Progenitor cell of endocrine pancreas (in vitro differentiated cells): Measurements from ENCODE around the gene SRPK2. TPM values are rescaled to one million over a fixed set of nuclear protein-coding genes. Genes with fewer than 3 reads are reported as not detected.

Experiments
- DNase-seq: peaks from one replicate; pipeline ENCODE4 v3.0.0; 2021; ENCODE audit warnings: low spot score; ENCODE audit not compliant: unreplicated experiment
- H3K27ac Mint-ChIP-seq: 2 replicates; pipeline ENCODE4 v1.8.0; 2021; ENCODE audit warnings: mild to moderate bottlenecking, moderate library complexity, mixed read lengths
- H3K27me3 Mint-ChIP-seq: 2 replicates; pipeline ENCODE4 v1.8.0; 2021; ENCODE audit warnings: mixed read lengths
- H3K36me3 Mint-ChIP-seq: 2 replicates; pipeline ENCODE4 v1.8.0; 2022; ENCODE audit warnings: mixed read lengths; ENCODE audit not compliant: insufficient read depth
- H3K4me1 Mint-ChIP-seq: 2 replicates; pipeline ENCODE4 v1.8.0; 2021; ENCODE audit warnings: low read depth, mixed read lengths
- H3K4me3 Mint-ChIP-seq: 2 replicates; pipeline ENCODE4 v1.8.0; 2021; ENCODE audit warnings: low read depth, mild to moderate bottlenecking, moderate library complexity, mixed read lengths
- H3K9me3 Mint-ChIP-seq: 2 replicates; pipeline ENCODE4 v1.8.0; 2021; ENCODE audit warnings: low read depth, mixed read lengths
- CTCF ChIP-seq: fragments of 200-600 bp; sonication (generic); IDR thresholded peaks from one replicate; pipeline ENCODE4 v1.5.0; 2021; ENCODE audit warnings: antibody characterized with exemption, mild to moderate bottlenecking; ENCODE audit not compliant: unreplicated experiment
- total RNA-seq: library from RNA; stranded (reverse); gene quantifications from 2 replicates; pipeline ENCODE4 v1.2.1, GENCODE V29; 2021

The SRPK2 gene
- total RNA-seq, 1 donor from 2014 or later: 78.8 TPM

- Mint-ChIP-seq H3K27me3 (no peaks in the 10 kb centered on the region), H3K4me3 (no peak overlapping the region), H3K27ac (peak overlapping the region; percentile 44), H3K4me1 (peaks cover 9% of the 10 kb centered on the region), H3K36me3 (peaks cover 7% of the 10 kb centered on the region), H3K9me3 (peaks cover 3% of the 10 kb centered on the region)
- DNase-seq: no peak
- no peak for TF ChIP-seq CTCF
Observed at GRCh38 chr7:105289704-105290103, 99.0 kb downstream of the SRPK2 start.

GRCh38 chr7:105286441-105286840 is 102.3 kb downstream of the SRPK2 start:
- Mint-ChIP-seq H3K27me3 (no peaks in the 10 kb centered on the region), H3K4me3 (no peak overlapping the region), H3K9me3 (peaks cover 3% of the 10 kb centered on the region), H3K27ac (no peak overlapping the region), H3K4me1 (peaks cover 22% of the 10 kb centered on the region), H3K36me3 (peaks cover 7% of the 10 kb centered on the region)
- TF ChIP-seq CTCF: no peak
- DNase-seq: no peak

DNA sequence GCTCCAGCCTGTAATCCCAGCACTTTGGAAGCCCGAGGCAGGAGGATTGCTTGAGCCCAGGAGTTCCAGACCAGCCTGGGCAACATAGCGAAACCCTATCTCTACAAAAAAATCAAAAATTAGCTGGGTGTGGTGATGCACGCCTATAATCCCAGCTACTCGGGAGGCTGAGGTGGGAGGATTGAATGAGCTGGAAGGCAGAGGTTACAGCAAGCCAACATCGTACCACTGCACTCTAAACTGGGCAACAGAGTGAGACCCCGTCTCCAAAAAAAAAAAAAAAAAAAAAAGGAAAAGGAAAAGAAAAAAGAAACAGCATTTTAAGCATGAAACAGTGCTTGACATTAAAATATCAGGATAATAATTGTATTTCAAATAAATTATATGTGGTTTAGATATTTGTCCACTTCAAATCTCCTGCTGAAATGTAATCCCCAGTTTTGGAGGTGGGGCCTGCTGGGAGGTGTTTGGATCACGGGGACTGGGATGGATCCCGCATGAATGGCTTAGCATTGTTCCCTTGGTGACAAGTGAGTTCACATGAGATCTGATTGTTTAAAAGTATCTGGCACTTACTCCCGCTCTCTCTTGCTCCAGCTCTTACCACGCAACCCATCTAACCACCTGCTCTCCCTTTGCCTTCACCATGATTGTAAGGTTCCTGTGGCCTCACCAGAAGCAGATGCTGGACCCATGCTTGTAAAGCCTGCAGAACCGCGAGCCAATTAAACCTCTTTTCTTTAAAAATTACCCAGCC is 103.4 kb downstream of the SRPK2 start:
- Mint-ChIP-seq H3K27ac (no peak overlapping the region), H3K9me3 (peaks cover 3% of the 10 kb centered on the region), H3K4me3 (peak overlapping the region; percentile 14), H3K27me3 (no peaks in the 10 kb centered on the region), H3K36me3 (peaks cover 7% of the 10 kb centered on the region), H3K4me1 (peaks cover 26% of the 10 kb centered on the region)
- TF ChIP-seq CTCF: no peak
- no peak for DNase-seq

- TF ChIP-seq CTCF: no peak
- no peak overlapping the region for H3K4me3 Mint-ChIP-seq
- H3K27me3 Mint-ChIP-seq: no peaks in the 10 kb centered on the region
- H3K9me3 Mint-ChIP-seq: peaks cover 3% of the 10 kb centered on the region
- no peak for DNase-seq
- H3K36me3 Mint-ChIP-seq: peaks cover 4% of the 10 kb centered on the region
- no peak overlapping the region for H3K27ac Mint-ChIP-seq
- H3K4me1 Mint-ChIP-seq: peaks cover 27% of the 10 kb centered on the region
Observed at GRCh38 chr7:105284014-105284413, 104.7 kb downstream of the SRPK2 start.

DNA sequence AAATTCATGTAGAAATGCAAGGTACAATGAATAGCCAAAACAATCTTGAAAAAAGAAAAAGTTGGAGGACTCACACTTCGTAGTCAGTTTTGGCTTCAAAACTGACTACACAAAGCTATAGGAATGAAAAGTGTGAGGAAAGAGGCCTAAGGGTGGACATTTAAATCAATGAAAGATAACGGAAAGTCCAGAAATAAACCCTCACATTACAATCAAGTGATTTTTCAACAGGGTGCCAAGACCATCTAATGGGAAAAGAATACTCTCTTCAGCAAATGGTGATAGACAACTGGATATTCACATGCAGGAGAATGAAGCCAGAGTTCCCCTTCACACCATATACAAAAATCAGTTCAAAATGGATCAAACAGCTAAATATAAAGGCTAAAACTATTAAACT is 106.8 kb downstream of the SRPK2 start:
- Mint-ChIP-seq H3K27ac (no peak overlapping the region), H3K4me3 (no peak overlapping the region), H3K36me3 (peaks cover 4% of the 10 kb centered on the region), H3K4me1 (peaks cover 37% of the 10 kb centered on the region), H3K27me3 (no peaks in the 10 kb centered on the region), H3K9me3 (peaks cover 3% of the 10 kb centered on the region)
- no peak for DNase-seq
- no peak for TF ChIP-seq CTCF
